Skeletal muscle satellite cell (primary cell): Measurements from ENCODE around the gene AASDH.

Source experiments
- H3K27me3 ChIP-seq: 2 replicates; pipeline ENCODE4 v1.7.0; 2013; ENCODE audit warnings: low read length; ENCODE audit not compliant: control insufficient read depth, insufficient read depth
- H3K36me3 ChIP-seq: 2 replicates; pipeline ENCODE4 v1.7.0; 2013; ENCODE audit warnings: mild to moderate bottlenecking, control low read depth, low read length; ENCODE audit not compliant: insufficient read depth
- H3K4me1 ChIP-seq: 2 replicates; pipeline ENCODE4 v1.7.0; 2013; ENCODE audit warnings: low read length; ENCODE audit not compliant: control insufficient read depth, insufficient read depth
- H3K4me2 ChIP-seq: 2 replicates; pipeline ENCODE4 v1.7.0; 2013; ENCODE audit warnings: mild to moderate bottlenecking, low read length
- H3K4me3 ChIP-seq: 2 replicates; pipeline ENCODE4 v1.7.0; 2013; ENCODE audit warnings: low read length
- H3K9ac ChIP-seq: 2 replicates; pipeline ENCODE4 v1.7.0; 2013; ENCODE audit warnings: mild to moderate bottlenecking, low read depth, low read length, moderate library complexity
- H3K9me3 ChIP-seq: replicated peaks from 2 replicates; pipeline ENCODE4 v1.7.0; 2013; ENCODE audit warnings: mild to moderate bottlenecking, control low read depth, low read length

The AASDH gene

DNA sequence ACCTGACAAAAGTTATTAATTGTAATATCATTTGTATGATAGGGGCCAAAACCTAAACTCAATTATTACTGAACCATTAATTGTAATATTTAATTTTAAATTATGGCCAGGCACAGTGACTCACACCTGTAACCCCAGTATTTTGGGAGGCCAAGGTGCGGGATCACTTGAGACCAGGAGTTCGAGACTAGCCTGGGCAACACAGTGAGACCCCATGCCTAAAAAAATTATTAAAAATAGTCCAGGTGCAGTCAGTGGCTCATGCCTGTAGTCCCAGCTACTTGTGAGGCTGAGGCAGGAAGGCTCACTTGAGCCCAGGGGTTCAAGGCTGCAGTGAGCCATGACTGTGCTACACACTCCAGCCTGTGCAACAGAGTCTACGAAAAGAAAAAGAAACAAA, 30.1 kb upstream of the AASDH start:
- H3K4me2 ChIP-seq, result no peak overlapping the region
- H3K9me3 ChIP-seq, result no peaks in the 10 kb centered on the region
- no peak overlapping the region for H3K4me3 ChIP-seq
- H3K4me1 ChIP-seq, result no peaks in the 10 kb centered on the region
- no peak overlapping the region for H3K9ac ChIP-seq
- no peaks in the 10 kb centered on the region for H3K36me3 ChIP-seq
- H3K27me3 ChIP-seq, result no peaks in the 10 kb centered on the region

DNA sequence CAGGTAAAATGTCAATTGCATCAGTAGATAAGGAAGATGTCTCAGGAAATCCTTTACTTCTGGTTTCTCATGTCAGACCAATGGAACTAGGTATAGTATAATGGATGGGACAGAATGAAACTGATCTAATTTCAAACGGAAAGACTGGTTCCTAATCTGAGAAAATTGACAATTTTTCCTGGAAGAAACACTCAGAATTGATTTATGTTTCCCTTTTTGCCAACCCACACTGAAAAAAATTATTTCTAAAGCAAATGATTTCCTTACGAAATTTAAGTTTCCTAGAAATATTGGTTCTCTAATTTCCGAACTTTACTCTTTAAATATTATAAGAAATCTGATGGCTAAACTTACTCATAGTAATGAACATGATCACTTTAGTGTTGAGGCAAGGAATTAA, 29.1 kb upstream of the AASDH start:
- Histone ChIP-seq H3K4me3 (no peak overlapping the region), H3K9ac (no peak overlapping the region), H3K36me3 (no peaks in the 10 kb centered on the region), H3K4me1 (no peaks in the 10 kb centered on the region), H3K9me3 (no peaks in the 10 kb centered on the region), H3K4me2 (no peak overlapping the region), H3K27me3 (no peaks in the 10 kb centered on the region)

DNA sequence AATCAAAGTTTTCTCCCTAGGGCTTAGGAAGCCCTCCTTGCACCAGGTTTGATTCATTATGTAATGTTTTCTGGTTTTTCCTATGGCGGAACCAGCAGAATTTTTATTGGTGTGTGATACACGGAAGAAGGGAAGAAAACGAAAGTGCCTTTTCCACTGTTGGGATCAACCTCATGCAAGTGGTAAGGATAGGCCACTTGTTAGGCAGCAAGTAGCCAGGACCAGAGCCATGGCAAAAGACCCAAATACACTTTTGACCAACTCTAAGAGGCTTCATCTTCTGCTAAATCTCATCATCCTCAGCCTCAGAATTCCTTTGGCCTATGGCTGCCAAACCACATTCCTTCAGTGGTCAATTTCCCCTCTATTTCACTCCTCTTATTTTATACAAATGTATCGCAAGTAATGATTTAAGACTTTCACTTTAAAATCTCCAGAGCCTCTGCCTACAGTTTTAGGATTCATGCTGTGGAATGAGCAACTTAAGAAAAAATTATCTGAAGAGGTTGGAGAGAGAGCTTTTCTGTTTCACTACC, 26.9 kb upstream of the AASDH start:
- Histone ChIP-seq H3K9me3 (no peaks in the 10 kb centered on the region), H3K4me2 (no peak overlapping the region), H3K27me3 (no peaks in the 10 kb centered on the region), H3K4me1 (peaks cover 14% of the 10 kb centered on the region), H3K4me3 (no peak overlapping the region), H3K36me3 (no peaks in the 10 kb centered on the region), H3K9ac (no peak overlapping the region)

DNA sequence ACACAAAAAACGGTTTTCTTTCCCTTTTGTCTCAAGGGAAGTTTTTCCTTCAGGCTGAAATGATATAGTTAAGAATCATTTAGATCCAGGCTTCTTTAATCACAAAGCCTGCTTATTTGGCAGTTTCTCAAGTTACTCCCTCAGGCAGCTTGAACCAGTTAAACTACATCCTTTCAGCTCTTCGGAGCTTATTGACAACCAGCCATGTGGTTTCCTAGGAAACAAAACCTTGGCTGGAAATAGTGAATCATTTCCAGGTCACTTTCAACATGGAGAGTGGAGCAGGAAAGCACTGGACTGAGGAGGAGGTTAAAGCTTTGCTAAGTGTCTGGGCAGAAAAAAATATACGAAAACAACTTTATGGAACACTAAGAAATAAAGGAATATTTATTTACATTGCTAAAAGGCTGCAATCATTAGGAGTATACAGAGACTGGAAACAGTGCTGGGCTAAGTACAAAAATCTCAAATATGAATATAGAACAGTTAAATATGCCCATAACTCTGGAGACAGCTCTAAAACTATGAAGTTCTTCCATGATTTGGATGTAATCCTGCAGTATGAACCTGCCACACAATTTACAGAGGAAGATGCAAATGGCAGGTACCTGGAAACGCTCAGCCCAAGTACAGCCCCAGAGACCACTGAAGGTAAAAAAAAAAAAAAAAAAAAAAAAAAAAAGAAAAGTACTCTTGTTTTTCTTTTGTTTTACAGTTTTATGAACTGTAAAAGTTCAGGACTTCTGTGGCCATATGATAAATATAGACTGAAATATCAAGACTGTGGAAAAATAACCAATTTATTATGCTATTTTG, 23.2 kb upstream of the AASDH start:
- peaks cover 7% of the 10 kb centered on the region for H3K36me3 ChIP-seq
- no peaks in the 10 kb centered on the region for H3K9me3 ChIP-seq
- H3K27me3 ChIP-seq, result no peaks in the 10 kb centered on the region
- H3K4me1 ChIP-seq, result peaks cover 15% of the 10 kb centered on the region
- H3K9ac ChIP-seq, result peak overlapping the region; percentile 76
- peak overlapping the region; percentile 78 for H3K4me2 ChIP-seq
- peak overlapping the region; percentile 48 for H3K4me3 ChIP-seq

DNA sequence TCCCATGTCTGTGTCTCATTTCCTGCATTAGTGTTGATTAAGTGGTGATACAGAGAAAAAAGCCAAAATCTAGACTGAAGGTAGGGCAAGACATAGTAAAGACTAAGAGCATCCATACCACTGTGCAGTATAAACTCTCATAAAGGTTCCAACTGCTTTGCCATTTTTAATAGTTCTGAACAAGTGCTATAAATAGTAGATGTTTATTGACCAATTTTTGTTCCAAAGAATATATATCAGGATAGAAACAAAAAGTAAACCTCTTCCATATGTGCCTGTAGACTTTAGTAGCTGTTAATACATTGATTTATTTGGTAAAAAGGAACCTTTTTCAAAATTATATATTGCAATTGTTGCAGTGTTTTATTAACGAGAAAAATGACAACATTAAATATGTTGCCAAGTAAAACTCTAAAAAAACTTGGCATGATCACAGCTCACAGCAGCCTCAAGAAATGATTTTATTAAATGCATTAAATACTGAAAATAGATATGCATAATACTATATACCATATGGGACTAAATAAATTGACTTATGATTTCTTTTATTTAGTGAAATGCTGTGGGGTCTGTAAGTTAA, 22.3 kb upstream of the AASDH start:
- H3K9me3 ChIP-seq, result no peaks in the 10 kb centered on the region
- H3K9ac ChIP-seq, result peak overlapping the region; percentile 76
- H3K4me1 ChIP-seq, result peaks cover 15% of the 10 kb centered on the region
- peaks cover 7% of the 10 kb centered on the region for H3K36me3 ChIP-seq
- H3K27me3 ChIP-seq, result no peaks in the 10 kb centered on the region
- peak overlapping the region; percentile 18 for H3K4me3 ChIP-seq
- H3K4me2 ChIP-seq, result peak overlapping the region; percentile 78

DNA sequence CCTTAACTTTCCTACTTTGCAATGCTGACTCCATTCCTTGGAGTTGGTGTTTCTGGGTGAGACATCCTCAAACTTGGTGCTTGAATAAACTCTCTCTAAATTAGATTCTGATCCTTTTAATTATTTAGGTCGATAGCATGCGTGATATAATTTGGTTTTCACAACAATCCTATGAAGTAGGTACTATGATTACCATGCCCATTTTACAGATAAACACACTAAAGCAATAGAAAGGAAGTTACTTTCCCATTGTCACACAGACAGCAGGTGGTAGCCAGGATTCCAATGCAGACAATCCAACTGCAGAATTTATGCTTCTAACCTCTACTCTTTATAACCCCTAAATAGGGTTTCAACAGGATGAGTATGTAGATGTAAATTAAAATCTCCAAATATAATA, 21.7 kb upstream of the AASDH start:
- H3K36me3 ChIP-seq, result peaks cover 7% of the 10 kb centered on the region
- no peak overlapping the region for H3K4me2 ChIP-seq
- no peaks in the 10 kb centered on the region for H3K9me3 ChIP-seq
- no peaks in the 10 kb centered on the region for H3K27me3 ChIP-seq
- H3K9ac ChIP-seq, result no peak overlapping the region
- H3K4me3 ChIP-seq, result no peak overlapping the region
- peaks cover 15% of the 10 kb centered on the region for H3K4me1 ChIP-seq

DNA sequence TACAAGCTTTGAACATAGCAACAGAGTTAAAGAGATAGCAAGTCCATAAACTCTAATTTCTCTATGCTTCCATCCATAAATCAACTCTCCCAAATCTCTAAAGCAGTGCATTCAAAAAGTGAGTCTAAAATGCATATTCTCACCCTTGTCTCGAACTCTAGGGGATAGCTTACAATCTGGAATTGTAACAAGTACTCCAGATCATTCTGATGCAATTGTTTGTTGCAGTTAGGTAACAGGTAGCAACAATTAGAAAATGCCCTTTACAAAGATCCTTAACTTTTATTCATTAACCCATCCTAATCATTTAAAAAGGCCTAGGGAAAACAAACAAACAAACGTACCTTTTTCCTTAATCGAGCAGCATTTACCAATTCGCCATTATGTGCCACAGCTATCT, 18.9 kb upstream of the AASDH start:
- Histone ChIP-seq H3K4me2 (no peak overlapping the region), H3K27me3 (no peaks in the 10 kb centered on the region), H3K9ac (no peak overlapping the region), H3K4me3 (no peak overlapping the region), H3K4me1 (peaks cover 15% of the 10 kb centered on the region), H3K36me3 (peaks cover 14% of the 10 kb centered on the region), H3K9me3 (no peaks in the 10 kb centered on the region)

DNA sequence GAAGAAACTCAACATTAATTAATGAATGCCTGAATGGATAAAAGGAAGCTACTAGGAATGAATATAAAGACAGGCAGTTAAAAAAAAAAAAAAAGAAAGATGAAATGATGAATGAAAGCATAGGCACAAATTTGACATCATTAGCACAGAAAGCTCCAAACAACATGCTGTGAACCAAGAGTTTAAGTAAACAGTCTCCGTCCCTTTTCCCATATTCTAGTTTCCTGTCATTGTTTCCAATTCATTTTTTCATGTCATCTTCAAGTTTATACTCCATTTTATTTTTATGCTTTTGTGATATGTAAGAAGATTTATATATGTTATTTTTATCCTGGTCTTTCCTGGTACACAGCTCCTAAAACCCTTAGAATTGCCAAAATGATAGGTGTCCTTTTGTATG, 17.7 kb upstream of the AASDH start:
- no peaks in the 10 kb centered on the region for H3K9me3 ChIP-seq
- no peaks in the 10 kb centered on the region for H3K27me3 ChIP-seq
- H3K9ac ChIP-seq, result no peak overlapping the region
- no peak overlapping the region for H3K4me2 ChIP-seq
- peaks cover 9% of the 10 kb centered on the region for H3K4me1 ChIP-seq
- no peak overlapping the region for H3K4me3 ChIP-seq
- peaks cover 14% of the 10 kb centered on the region for H3K36me3 ChIP-seq

DNA sequence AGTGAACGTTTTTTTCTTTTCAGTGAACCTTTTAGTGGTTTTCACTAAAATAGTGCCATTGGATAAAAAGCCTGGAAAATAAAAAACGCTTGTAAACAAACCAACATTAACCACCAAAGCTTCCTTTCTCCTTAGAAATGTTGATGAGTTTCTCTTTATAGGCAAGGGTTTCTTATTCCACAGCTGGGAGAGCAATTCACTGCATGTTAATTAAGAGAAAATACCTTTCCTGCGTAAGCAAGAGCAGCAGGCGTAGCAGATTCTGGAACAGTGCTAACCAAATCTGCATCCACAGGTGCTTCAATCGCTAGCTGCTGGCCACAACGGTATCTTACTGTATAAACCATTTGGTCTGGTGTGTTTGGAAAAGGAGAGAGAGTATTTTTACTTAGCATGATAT, 13.3 kb upstream of the AASDH start:
- Histone ChIP-seq H3K4me1 (no peaks in the 10 kb centered on the region), H3K27me3 (no peaks in the 10 kb centered on the region), H3K36me3 (peaks cover 7% of the 10 kb centered on the region), H3K9me3 (no peaks in the 10 kb centered on the region), H3K4me2 (no peak overlapping the region), H3K4me3 (no peak overlapping the region), H3K9ac (no peak overlapping the region)

DNA sequence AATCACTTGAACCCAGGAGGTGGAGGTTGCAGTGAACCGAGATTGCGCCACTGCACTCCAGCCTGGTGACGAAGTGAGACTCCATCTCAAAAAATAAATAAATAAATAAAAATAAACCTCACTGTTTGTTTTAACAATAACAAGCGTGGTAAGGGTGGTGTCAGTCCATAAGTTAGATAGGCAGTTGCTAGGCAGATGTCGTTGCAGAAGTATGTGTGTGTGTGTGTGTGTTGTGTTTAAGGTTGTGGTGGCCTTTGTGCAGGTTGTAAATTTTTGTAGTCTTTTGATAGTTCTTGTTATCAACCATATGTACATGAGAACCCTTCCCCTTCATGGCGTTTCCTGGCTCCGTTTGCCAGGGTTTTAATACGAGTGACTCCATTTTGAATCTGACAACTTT, 4.0 kb upstream of the AASDH start:
- no peak overlapping the region for H3K4me2 ChIP-seq
- H3K27me3 ChIP-seq, result no peaks in the 10 kb centered on the region
- H3K9ac ChIP-seq, result no peak overlapping the region
- no peak overlapping the region for H3K4me3 ChIP-seq
- H3K36me3 ChIP-seq, result no peaks in the 10 kb centered on the region
- no peaks in the 10 kb centered on the region for H3K9me3 ChIP-seq
- H3K4me1 ChIP-seq, result no peaks in the 10 kb centered on the region

DNA sequence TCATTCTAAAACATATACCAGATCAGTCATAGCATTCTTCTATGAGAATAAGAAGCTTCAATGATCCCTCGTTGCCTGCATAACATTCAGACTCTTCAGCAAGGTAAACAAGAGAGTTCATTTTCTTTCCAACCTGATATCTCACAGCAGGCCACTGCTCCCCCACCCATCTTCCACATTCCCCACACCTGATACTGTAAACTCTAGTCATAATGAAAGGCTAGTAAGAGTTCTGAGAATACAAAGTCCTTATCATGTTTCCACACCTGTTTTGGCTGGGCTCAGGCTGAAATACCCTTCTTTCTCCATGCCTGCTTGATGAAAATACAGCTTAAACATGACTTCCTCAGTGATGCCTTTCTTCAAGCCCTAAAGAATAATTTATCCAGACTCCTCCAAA, 2.3 kb upstream of the AASDH start:
- no peaks in the 10 kb centered on the region for H3K4me1 ChIP-seq
- no peaks in the 10 kb centered on the region for H3K9me3 ChIP-seq
- no peak overlapping the region for H3K4me2 ChIP-seq
- no peaks in the 10 kb centered on the region for H3K27me3 ChIP-seq
- H3K9ac ChIP-seq, result no peak overlapping the region
- H3K36me3 ChIP-seq, result no peaks in the 10 kb centered on the region
- H3K4me3 ChIP-seq, result no peak overlapping the region

DNA sequence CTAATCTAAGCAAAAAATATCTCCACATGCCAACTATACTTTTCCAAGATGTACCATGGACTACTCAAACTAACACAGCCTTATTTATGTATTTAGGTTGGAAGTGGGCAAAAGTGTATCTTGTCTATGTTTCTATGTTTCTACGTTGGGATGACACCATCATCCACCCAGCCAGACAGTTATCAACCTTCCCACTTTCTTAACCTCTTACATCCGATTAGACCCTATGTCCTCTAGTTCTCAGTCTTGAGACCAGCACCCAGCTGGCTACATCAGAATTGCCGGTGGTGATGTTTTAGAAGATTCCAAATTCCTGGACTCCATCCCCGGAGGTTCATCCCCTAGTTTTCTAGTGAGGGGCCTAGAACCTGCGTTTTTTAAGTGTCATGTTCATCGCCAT, 1.0 kb upstream of the AASDH start:
- Histone ChIP-seq H3K36me3 (no peaks in the 10 kb centered on the region), H3K4me1 (no peaks in the 10 kb centered on the region), H3K4me3 (peak overlapping the region; percentile 88), H3K9me3 (no peaks in the 10 kb centered on the region), H3K4me2 (peak overlapping the region; percentile 80), H3K27me3 (no peaks in the 10 kb centered on the region), H3K9ac (peak overlapping the region; percentile 92)
